ENCODE results near the gene MEAF6. TPM values are rescaled to one million over a fixed set of nuclear protein-coding genes. Genes with fewer than 3 reads are reported as not detected.
"Not testable (repeated sequence)": the region's sequence is repeated elsewhere in the genome, so short reads cannot be mapped to it uniquely, and the experiment has no call there.

The MEAF6 gene
- total RNA-seq, 4 donors from 2014 or later = 55.2 to 100 (median 78.3) TPM

DNA sequence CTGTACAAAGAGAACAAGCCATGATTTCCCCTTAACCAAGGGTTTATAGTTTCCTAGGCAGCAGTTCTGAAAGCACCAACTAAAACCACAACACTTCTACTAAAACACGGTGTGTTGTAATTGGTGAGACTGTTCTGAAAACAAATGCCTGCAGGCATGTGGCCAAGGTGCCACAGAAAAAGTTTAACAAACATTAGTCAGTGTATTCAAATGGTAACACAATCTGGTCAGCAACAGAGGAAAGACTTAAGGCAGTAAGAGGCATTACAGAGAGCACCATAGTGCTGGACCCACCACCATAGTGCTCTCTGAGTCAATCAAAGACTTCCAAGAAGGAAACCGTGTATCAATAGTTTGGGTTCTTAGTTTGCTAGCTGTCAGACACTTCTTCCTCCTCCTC lies 22.8 kb upstream of the MEAF6 start:
- WGBS = 80% methylated on average over 2 of the region's 2 CpGs
- peak overlapping the region in 1 of 4 donors; percentile 16 for H3K27ac ChIP-seq (replicated peaks in 1 of 4)
- peaks cover 44 to 71% (median 58%) of the 10 kb centered on the region in 4 donors for H3K36me3 ChIP-seq

DNA sequence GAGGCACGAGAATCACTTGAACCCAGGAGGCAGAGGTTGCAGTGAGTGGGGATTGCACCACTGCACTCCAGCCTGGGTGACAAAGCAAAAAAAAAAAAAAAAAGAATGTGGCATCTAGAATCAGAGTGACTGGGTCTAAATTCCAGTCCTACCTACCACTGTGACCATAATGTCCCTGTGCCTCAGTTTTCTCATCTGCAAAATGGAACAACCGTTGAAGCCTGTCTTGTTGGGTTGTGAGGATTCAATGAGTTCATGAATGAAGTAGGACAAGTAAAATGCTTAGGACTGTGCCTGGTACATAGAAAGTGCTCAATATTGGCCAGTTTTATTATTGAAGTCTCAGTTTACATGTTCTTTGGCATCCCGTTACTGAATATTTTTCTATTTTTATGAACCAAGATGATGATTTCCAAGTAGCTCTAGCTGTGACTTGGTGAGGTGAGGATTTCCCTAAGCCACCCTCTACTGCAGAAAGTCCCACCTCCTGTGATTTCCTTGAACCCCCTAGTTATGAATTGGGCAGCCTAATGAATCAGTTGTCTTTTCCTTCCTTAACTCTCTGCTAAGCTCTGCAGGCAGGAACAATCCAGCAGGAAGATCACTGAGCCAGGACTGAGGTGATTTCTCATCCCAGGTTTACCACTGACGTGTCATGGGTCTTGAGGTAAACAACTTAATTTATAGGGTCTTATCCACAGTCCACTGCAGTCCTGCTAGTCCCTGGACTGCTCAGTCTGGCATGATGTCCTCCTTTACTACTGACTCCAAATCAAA lies 18.9 kb upstream of the MEAF6 start:
- H3K27ac ChIP-seq (replicated peaks in 1 of 4) = peak overlapping the region; percentile 59 to 79 (median 72)
- WGBS = 90% methylated on average over 4 of the region's 4 CpGs
- TF ChIP-seq, protein P1, sequence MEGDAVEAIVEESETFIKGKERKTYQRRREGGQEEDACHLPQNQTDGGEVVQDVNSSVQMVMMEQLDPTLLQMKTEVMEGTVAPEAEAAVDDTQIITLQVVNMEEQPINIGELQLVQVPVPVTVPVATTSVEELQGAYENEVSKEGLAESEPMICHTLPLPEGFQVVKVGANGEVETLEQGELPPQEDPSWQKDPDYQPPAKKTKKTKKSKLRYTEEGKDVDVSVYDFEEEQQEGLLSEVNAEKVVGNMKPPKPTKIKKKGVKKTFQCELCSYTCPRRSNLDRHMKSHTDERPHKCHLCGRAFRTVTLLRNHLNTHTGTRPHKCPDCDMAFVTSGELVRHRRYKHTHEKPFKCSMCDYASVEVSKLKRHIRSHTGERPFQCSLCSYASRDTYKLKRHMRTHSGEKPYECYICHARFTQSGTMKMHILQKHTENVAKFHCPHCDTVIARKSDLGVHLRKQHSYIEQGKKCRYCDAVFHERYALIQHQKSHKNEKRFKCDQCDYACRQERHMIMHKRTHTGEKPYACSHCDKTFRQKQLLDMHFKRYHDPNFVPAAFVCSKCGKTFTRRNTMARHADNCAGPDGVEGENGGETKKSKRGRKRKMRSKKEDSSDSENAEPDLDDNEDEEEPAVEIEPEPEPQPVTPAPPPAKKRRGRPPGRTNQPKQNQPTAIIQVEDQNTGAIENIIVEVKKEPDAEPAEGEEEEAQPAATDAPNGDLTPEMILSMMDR (IDR thresholded peaks at IDR 0.05) = no peak
- TF ChIP-seq POLR2AphosphoS5 (IDR thresholded peaks at IDR 0.05) = no peak
- TF ChIP-seq POLR2A (IDR thresholded peaks at IDR 0.05; ENCODE audit: low read depth) = no peak
- TF ChIP-seq EP300 (IDR thresholded peaks at IDR 0.05) = no peak
- peaks cover 15 to 22% (median 16%) of the 10 kb centered on the region in 4 donors for H3K4me1 ChIP-seq
- intact Hi-C loops (cut with DNase I) = no loop called here
- no peaks in the 10 kb centered on the region for H3K9me3 ChIP-seq
- peaks cover 15 to 33% (median 31%) of the 10 kb centered on the region in 4 donors for H3K36me3 ChIP-seq
- no peak for DNase-seq (ENCODE audit: extremely low spot score)
- no peaks in the 10 kb centered on the region for H3K27me3 ChIP-seq
- H3K4me3 ChIP-seq = no peak overlapping the region

More for the DNA sequence above, 22.8 kb upstream of the MEAF6 start:
- TF ChIP-seq POLR2A (IDR thresholded peaks at IDR 0.05; ENCODE audit: low read depth) (no peak), POLR2AphosphoS5 (IDR thresholded peaks at IDR 0.05) (no peak), EP300 (IDR thresholded peaks at IDR 0.05) (no peak)
- TF ChIP-seq, protein P1 (IDR thresholded peaks at IDR 0.05) = no peak
- no peak for DNase-seq (ENCODE audit: extremely low spot score)
- peaks cover 15 to 22% (median 16%) of the 10 kb centered on the region in 4 donors for H3K4me1 ChIP-seq
- no peak overlapping the region for H3K4me3 ChIP-seq
- intact Hi-C loops (cut with DNase I) = no loop called here
- no peaks in the 10 kb centered on the region for H3K9me3 ChIP-seq
- no peaks in the 10 kb centered on the region for H3K27me3 ChIP-seq

DNA sequence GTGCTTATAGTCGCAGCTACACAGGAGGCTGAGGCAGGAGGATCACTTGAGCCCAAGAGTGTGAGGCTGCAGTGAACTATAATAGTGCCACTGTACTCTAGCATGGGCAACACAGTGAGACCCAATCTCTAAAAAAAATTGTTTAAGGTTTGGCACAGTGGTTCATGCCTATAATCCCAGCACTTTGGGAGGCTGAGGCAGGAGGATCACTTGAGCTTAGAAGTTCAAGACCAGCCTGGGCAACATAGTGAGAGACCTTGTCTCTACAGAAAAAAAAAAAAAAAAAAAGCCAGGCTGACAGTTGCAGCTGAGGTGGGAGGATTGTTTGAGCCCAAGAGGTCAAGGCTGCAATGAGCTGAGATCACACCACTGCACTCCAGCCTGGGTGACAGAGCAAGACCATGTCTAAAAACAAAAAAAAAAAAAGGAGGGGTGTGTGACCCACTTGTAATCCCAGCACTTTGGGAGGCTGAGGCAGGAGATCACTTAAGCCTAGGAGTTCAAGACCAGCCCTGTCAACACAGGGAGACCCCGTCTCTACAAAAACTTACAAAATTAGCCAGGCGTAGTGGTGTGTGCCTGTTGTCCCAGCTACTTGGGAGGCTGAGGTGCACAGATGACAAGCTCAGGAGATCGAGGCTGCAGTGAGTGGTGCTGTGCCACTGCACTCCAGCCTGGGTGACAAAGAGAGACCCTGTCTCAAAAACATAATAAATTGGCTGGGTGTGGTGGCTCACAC lies 18.0 kb upstream of the MEAF6 start:
- intact Hi-C loops (cut with DNase I); H3K27me3 ChIP-seq; DNase-seq (ENCODE audit: extremely low spot score); H3K4me3 ChIP-seq; H3K27ac ChIP-seq (replicated peaks in 1 of 4); H3K9me3 ChIP-seq: not testable (repeated sequence)
- Histone ChIP-seq H3K4me1 (peaks cover 15 to 22% (median 16%) of the 10 kb centered on the region in 4 donors), H3K36me3 (peaks cover 9 to 26% (median 22%) of the 10 kb centered on the region in 4 donors)
- 93% methylated on average over 4 of the region's 4 CpGs for WGBS

DNA sequence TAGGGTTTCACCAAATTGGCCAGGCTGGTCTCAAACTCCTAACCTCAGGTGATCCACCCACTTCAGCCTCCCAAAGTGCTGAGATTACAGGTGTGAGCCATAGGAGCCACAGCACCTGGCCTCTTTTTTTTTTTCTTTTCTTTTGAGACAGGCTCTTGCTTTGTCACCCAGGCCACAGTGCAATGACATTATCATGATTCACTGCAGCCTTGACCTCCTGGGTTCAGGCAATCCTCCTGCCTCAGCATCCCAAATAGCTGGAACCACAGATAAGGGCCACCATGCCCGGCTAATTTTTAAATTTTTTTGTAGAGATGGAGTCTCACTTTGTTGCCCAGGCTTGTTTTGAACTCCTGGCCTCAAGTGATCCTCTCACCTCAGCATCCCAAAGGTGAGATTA lies 15.3 kb upstream of the MEAF6 start:
- DNase-seq (ENCODE audit: extremely low spot score); H3K36me3 ChIP-seq; H3K4me3 ChIP-seq; H3K27me3 ChIP-seq; H3K9me3 ChIP-seq; H3K27ac ChIP-seq (replicated peaks in 1 of 4); intact Hi-C loops (cut with DNase I): not testable (repeated sequence)
- peaks cover 15 to 17% (median 15%) of the 10 kb centered on the region in 4 donors for H3K4me1 ChIP-seq
- 89% methylated on average over 1 of the region's 1 CpG for WGBS

DNA sequence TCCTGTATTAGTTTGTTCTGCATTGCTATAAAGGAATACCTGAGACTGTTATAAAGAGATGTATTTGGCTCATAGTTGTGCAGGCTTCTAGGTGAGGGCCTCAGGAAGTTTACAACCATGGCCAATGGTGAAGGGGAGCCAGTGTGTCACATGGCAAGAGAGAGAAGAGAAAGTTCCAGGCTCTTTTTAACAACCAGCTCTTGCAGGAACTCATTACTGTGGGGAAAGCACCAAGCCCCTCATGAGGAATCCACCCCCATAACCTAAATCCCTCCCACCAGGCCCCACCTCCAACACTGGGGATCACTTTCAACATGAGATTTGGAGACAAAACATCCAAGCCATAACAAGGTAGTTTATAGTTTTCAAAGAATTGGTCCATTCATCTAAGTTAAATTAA lies 5.0 kb upstream of the MEAF6 start:
- no peak overlapping the region for H3K27ac ChIP-seq (replicated peaks in 1 of 4)
- no peak for TF ChIP-seq POLR2AphosphoS5 (IDR thresholded peaks at IDR 0.05)
- TF ChIP-seq, protein P1 (IDR thresholded peaks at IDR 0.05) = no peak
- no peak for TF ChIP-seq POLR2A (IDR thresholded peaks at IDR 0.05; ENCODE audit: low read depth)
- TF ChIP-seq EP300 (IDR thresholded peaks at IDR 0.05) = no peak
- H3K36me3 ChIP-seq = no peaks in the 10 kb centered on the region
- peaks cover 0 to 8% (median 6%) of the 10 kb centered on the region in 4 donors for H3K4me1 ChIP-seq
- H3K4me3 ChIP-seq = no peak overlapping the region
- DNase-seq (ENCODE audit: extremely low spot score) = no peak
- H3K27me3 ChIP-seq = no peaks in the 10 kb centered on the region
- intact Hi-C loops (cut with DNase I) = loop anchor here (10.0 kb wide), 2 partner anchors 75 to 165 kb away; partner anchors contain the start of gene GNL2
- no peaks in the 10 kb centered on the region for H3K9me3 ChIP-seq

DNA sequence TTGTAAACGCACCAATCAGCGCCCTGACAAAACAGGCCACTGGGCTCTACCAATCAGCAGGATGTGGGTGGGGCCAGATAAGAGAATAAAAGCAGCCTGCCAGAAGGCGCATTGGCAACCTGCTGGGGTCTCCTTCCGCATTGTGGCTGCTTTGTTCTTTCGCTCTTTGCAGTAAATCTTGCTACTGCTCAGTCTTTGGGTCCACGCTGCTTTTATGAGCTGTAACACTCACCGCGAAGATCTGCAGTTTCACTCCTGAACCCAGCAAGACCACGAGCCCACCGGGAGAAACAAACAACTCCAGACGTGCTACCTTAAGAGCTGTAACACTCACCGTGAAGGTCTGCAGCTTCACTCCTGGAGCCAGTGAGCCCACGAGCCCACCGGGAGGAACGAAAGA lies 4.4 kb upstream of the MEAF6 start:
- not testable (repeated sequence) for H3K36me3 ChIP-seq; H3K27ac ChIP-seq (replicated peaks in 1 of 4); H3K4me1 ChIP-seq; H3K9me3 ChIP-seq; H3K27me3 ChIP-seq; DNase-seq (ENCODE audit: extremely low spot score); H3K4me3 ChIP-seq
- 86% methylated on average over 15 of the region's 15 CpGs for WGBS
- intact Hi-C loops (cut with DNase I) = loop anchor here (10.0 kb wide), 2 partner anchors 76 to 166 kb away; partner anchors contain the start of gene GNL2

DNA sequence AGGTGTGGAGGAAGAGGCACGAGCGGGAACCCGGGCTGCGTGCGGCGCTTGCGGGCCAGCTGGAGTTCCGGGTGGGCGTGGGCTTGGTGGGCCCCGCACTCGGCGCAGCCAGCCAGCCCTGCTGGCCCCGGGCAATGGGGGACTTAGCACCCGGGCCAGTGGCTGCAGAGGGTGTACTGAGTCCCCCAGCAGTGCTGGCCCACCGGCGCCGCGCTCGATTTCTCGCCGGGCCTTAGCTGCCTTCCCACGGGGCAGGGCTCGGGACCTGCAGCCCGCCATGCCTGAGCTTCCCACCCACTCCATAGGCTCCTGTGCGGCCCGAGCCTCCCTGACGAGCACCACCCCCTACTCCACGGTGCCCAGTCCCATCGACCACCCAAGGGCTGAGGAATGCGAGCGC lies 3.7 kb upstream of the MEAF6 start:
- not testable (repeated sequence) for DNase-seq (ENCODE audit: extremely low spot score); H3K9me3 ChIP-seq; H3K4me3 ChIP-seq; H3K36me3 ChIP-seq; H3K27ac ChIP-seq (replicated peaks in 1 of 4); H3K27me3 ChIP-seq
- peaks cover 7 to 15% (median 14%) of the 10 kb centered on the region in 4 donors for H3K4me1 ChIP-seq
- intact Hi-C loops (cut with DNase I) = loop anchor here (10.0 kb wide), 2 partner anchors 77 to 167 kb away; partner anchors contain the start of gene GNL2
- WGBS = 90% methylated on average over 8 of the region's 31 CpGs
